Astrocyte (in vitro differentiated cells and primary cell): ENCODE results near the gene CDX2.

Experiments
- CTCF ChIP-seq: IDR thresholded peaks from 2 replicates; pipeline ENCODE4 v1.5.1; 2011; ENCODE audit warnings: low read depth, mild to moderate bottlenecking, inconsistent platforms, low read length, moderate library complexity; ENCODE audit not compliant: insufficient read depth
- EZH2 ChIP-seq: IDR thresholded peaks from 2 replicates; pipeline ENCODE4 v1.6.1; 2012; ENCODE audit warnings: mild to moderate bottlenecking, low read length, inconsistent platforms; ENCODE audit not compliant: insufficient read depth

- no peak for TF ChIP-seq CTCF
- peak; percentile 93 for TF ChIP-seq EZH2
These were observed 3.1 kb downstream of the CDX2 start for GRCh38 chr13:27965740-27966640.
